GM18526 (cell line): ENCODE measurements around the gene COLGALT1.

Experiments
- POLR2A ChIP-seq: IDR thresholded peaks from 3 replicates; pipeline ENCODE4 v1.6.1; 2011; ENCODE audit not compliant: insufficient read length; ENCODE audit errors: extremely low read depth

COLGALT1 gene

DNA sequence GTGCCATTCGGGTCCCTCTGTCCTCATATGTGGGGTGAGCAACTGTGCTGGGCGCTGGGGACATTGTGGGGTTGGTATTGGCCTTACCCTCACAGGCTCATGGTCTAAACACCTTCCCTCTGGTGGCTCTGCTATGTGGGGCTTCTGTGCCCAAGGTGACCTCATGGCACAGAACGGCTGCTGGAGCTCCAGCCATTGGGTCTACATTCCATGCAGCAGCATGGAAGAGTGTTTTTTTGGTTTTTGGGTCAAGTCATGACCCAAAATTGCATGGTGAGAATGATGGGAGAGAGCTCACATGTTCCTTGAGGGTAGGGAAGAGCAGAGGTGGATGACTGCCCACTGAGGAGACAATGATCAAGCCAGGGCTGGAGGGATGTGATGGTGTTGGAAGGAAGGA is 26.8 kb upstream of the COLGALT1 start:
- TF ChIP-seq POLR2A = no peak

DNA sequence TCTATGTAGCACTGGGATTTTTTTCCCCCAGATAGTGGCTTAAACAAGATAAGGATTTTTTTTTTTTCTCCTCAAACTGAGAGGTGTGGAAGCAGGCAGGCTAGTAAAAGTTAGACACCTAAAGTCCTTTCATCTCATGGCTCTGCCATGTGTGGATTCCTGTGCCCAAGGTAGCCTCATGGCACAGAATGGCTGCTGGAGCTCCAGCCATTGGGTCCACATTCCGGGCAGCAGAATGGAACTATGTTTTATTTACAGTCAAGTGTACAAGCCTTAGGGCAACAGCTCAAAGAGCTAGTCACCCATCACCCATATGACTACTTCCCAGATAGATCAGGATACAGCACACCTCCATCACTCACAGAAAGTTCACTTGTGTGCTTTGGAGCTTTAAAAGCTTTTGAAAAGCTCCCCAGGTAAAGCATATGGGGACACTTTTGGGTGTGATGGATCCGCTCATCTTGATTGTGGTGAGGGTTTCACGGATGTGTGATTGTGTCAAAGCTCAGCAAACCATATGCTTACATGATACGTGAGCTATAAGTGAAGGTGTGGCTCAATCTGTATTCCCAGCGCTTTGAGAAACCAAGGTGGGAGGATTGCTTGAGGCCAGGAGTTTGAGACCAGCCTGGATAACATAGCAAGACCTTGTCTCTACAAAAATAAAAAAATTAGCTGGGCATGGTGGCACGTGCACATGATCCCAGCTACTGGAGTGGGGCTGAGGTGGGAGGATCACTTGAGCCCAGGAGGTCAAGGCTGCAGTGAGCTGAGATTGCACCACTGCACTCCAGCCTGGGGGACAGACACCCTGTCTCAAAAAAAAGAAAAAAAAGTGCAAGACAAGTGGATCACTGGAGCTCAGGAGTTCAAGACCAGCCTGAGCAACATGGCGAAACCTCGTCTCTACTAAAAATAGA is 25.9 kb upstream of the COLGALT1 start:
- TF ChIP-seq POLR2A = no peak

DNA sequence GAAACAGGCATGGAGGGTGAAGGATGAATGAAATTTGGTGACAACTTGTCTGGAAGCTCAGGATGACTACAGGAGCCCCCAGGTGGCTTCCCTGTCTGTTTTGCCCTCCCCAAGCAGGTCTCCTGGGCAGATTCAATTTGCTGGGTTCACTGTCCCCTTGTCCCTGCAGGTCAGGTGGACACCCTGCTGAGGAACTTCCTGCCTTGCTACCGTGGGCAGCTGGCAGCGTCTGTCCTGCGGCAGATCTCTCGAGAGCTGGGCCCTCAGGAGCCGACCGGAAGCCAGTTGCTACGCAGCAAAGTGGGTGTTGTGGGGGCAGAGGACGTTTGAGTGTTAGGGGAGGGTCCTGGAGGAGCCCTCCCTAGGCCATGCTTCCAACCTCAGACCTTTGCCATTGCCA is 24.9 kb upstream of the COLGALT1 start:
- no peak for TF ChIP-seq POLR2A

DNA sequence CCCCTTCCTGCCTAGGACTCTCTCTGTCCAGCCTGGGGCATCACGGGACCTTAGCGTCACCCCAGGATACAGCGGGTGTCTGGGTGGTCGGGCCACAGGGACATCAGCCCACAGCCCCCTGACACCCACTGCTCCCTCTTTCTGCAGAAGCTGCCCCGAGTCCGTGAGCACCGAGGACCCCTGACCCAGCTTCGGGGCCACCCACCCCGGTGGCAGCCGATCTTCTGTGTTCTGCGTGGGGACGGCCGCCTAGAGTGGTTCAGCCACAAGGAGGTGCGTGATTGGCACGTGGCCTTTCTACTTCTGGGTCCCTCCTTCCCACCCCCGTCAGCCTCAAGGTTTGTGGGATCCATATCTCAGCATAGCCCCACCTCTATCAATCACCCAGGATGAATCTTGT is 23.3 kb upstream of the COLGALT1 start:
- no peak for TF ChIP-seq POLR2A

DNA sequence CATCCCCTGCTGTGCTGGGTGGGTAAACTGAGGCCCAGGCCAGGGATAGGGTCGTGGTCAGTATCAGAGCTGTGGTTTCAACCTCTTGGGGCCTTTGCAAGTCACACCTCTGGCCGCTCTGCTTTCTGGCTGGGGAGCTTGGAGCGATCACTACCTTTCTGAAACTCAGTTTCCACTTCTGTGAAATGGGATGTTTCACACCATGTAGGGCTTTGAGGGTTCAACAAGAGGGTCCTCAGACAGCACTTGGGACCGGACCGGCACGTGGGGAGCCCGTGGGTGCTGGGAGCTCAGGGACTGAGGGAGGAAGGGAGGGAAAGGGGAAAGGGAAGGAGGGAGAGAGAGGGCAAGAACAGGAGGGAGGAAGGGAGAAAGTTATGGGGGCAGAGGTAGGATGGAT is 22.9 kb upstream of the COLGALT1 start:
- no peak for TF ChIP-seq POLR2A

DNA sequence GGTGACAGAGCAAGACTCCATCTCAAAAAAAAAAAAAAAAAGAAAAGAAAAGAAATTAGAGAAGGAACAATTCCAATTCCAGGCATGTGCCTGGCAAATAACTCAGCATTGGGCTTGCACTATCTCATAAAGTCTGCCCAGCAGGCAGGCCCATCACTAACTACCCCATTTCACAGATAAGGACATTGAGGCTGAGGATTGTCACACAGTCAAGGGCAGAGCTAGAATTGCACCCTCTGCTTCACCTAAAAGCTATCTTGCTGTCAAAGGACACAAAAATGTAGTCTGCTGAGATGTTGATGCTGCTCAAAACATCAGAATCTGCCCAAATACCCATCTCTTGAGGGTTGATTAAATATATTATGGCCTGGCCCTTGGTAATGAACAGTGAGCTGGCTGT is 20.7 kb upstream of the COLGALT1 start:
- no peak for TF ChIP-seq POLR2A

DNA sequence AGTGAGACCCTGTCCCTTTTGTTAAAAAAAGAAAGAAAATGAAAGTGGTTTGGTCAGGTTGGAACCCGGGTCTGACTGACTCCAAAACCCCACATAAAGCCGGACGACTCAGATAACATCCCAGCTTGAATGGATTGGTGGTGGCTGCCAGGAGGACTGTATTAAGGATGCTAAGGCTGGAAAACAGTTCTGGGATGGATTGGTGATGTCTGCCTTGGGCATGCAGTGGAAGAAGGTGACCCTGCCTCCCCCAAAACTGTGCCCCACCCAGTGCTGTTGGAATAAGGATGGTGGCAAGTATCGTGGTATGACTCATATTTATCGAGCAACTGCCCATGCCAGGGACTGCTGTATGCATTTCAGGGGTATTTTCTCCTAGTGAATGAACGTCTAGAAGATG is 18.5 kb upstream of the COLGALT1 start:
- TF ChIP-seq POLR2A = no peak

DNA sequence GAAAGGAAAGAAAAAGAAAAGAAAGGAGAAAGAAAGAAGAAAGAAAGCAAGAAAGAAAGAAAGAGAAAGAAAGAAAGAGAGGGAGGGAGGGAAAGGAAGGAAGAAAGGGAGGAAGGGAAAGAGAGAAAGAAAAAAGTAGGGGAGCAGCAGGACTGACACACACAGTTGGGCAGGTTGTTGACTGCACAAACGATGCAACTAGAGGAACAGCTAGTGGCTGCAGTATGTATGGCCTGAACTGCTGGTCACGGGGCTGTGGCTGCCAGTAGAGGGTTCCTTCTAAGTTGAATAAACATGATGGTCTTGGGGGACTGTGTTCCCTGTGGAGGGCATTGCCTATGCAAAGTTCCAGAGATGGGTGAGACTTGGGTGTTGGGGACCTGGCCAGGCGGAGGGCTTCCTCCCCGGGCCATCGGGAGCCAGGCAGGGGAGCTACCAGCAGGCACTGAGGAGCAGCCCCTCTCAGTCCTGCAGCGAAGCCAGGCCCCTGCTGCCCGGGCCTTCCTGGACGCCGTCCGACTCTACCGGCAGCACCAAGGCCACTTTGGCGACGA is 16.7 kb upstream of the COLGALT1 start:
- no peak for TF ChIP-seq POLR2A

DNA sequence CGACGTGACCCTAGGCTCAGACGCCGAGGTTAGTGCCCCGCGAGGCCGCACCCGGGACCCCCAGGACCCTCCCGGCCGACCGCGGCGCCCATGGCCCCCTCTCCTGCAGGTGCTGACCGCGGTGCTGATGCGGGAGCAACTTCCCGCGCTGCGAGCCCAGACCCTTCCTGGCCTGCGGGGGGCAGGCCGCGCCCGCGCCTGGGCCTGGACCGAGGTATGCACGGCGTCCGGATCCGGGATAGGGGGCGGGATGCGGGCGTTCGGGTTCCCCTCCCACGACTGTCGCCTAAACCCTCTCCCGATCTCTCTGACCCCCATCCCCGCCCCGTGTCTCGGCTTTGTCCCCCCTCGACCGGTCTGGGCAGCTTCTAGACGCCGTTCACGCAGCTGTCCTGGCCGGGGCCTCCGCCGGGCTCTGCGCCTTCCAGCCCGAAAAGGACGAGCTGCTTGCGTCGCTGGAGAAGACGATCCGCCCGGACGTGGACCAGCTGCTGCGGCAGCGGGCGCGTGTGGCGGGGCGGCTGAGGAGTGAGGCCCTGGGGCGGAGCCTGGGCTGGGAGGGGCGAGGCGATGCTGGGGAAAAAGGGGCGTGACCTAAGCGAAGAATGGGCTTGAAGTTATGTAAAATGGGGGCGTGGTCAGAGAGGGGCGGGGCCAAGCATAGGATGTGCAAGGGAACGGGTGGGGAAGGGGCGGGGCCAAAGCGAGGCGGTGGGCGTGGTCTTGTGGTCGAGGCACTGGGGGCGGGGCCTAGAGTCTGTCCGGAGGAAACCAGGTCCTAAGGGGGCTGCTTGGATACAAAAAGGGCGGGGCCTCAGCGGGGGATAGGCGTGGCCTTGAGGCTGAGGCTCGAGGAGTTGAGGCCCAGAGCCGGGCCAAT is 16.0 kb upstream of the COLGALT1 start:
- TF ChIP-seq POLR2A = peak; percentile 19

DNA sequence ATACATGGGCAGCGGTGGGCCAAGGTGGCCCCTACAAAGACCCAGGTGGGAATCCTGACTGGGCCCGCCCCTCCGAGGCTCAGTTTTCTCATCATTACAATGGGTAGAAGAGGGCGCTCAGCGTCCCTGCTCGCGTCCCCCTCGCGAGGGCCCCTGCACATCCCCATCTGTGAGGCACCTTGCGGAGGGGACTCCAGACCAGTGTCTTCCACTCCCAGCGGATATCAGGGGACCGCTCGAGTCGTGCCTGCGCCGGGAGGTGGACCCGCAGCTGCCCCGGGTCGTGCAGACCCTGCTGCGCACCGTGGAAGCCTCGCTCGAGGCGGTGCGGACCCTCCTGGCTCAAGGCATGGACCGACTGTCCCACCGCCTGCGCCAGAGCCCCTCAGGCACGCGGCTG is 15.3 kb upstream of the COLGALT1 start:
- no peak for TF ChIP-seq POLR2A

DNA sequence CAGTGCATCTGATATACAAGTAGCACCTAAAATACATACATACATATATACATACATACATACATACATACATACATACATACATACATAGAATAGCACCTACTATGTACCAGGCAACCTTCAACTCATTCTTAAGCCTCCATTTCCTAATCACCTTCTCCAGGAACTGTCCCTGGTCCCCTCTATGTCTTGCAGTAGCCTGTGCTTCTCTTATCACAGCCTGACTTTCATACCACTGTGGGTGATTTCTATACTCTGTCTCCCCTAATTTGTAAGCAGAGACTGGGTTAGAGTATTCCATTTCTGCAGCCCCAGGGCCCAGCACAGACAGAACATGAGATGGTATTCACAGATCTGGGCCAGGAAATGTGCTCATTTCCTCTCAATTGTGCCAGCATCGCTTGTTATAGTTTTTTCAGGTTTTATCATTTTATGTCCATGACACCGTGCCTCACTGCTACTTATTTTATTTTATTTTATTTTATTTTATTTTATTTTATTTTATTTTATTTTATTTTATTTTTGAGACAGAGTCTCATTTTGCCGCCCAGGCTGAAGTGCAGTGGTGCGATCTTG is 14.2 kb upstream of the COLGALT1 start:
- no peak for TF ChIP-seq POLR2A

DNA sequence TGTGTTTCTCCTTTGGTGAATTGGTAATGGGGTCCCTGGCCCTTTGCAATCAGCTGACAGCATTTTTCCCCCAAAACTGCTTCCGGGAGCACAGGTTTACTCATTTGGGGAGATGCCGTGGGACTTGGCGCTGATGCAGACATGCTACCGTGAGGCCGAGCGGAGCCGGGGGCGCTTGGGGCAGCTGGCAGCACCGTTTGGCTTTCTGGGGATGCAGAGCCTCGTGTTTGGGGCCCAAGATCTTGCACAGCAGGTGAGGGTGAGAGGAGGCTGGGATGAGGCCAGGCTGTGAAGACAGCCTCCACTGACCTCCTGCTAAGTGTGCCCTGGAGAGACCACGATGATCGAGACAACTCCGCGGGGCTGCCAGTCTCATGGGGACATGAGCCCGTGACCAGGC is 13.4 kb upstream of the COLGALT1 start:
- no peak for TF ChIP-seq POLR2A

DNA sequence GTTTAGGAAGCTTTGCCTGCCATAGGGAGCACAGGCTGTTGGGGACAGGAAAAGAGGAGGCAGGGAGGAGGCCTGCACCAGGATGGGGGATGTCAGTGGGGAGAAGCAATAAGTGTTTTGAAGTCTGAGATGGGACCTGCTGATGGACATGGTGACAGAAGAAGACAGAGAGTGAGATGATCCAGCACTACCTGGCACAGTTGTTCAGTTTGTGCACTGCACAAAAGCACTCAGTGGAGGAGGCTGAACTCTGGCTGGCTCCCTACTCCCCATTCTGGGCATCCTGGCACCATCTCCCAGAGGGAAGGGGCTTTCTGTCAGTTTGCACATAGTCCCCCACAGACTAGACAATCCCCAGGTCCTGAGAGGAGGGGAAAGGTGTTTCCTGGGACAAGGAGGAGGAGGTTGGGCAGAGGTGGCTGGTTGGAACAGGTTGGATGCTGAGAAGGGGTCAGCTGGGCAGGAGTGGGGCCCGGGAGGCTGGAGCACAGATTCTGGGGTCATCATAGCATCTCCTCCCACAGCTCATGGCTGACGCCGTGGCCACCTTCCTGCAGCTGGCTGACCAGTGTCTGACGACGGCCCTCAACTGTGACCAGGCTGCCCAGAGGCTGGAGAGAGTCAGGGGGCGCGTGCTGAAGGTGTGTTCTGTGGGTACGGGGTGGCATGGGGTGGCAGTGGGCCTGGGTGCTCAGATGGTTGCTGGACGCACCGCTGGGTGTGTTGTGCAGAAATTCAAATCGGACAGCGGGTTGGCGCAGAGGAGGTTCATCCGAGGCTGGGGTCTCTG is 12.5 kb upstream of the COLGALT1 start:
- no peak for TF ChIP-seq POLR2A

DNA sequence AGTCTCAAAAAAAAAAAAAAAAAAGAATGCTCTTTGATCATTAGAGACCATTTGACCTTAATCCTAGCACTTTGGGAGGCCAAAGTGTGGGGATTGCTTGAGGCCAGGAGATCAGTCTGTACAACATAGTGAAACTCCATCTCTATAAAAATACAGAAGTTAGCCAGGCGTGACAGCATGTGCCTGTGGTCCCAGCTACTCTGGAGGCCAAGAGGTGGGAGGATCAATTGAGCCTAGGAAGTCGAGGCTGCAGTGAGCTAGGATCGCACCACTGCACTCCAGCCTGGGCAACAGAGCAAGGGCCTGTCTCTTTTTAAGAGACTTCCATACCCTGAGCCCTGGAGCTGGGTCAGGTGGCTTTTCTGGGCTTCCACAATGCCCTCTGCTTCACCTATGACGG is 11.5 kb upstream of the COLGALT1 start:
- no peak for TF ChIP-seq POLR2A

DNA sequence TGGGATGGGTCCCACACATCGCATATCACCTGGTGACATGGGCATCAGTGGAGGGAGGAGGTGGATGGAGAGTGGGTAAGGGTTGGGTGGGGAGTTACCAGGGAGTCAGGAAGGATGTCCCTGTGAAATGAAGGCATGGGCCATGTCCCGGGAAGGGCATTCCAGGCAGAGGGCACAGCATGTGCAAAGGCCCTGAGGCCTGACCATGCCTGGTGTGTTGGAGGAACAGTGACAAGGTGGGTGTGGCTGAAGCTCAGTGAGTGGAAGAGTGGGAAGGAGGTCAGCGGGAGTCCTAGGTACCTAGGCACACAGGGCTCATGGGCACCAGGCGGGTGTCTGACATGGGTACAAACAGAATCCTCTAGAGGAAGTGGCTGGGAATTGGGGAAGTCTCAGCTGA is 11.0 kb upstream of the COLGALT1 start:
- no peak for TF ChIP-seq POLR2A
